SK-N-SH (cell line): ENCODE measurements around the gene HUS1B. TPM values are rescaled to one million over a fixed set of nuclear protein-coding genes. Genes with fewer than 3 reads are reported as not detected.

ENCODE experiments used
- CTCF ChIA-PET: fragments of 300-600, 350-600 bp; formaldehyde crosslinking; extraction: SDS; loops from one replicate; lab custom pipeline; 2021; lab: Yijun Ruan, JAX
- POLR2A ChIA-PET: fragments of 350-600 bp; sonication (Branson Sonifier 250); formaldehyde crosslinking; extraction: SDS; loops from one replicate; lab custom pipeline; 2020; ENCODE audit warnings: antibody characterized with exemption, inconsistent platforms; lab: Yijun Ruan, JAX
- DNase-seq: peaks from one replicate; pipeline ENCODE4 v3.0.0; 2012
- H2AFZ ChIP-seq: fragments of 200-600 bp; sonication (generic); 2 replicates; pipeline ENCODE4 v1.8.1; 2016; ENCODE audit warnings: antibody characterized with exemption, mild to moderate bottlenecking, low read depth
- H3F3A ChIP-seq: fragments of 200-600 bp; sonication (generic); replicated peaks from 2 replicates; pipeline ENCODE3; 2016; ENCODE audit warnings: antibody characterized with exemption, mild to moderate bottlenecking; ENCODE audit not compliant: insufficient read depth
- H3K27ac ChIP-seq, 2 experiments: fragments of 200-500 bp in 1 of 2; fragments of 200-600 bp in 1 of 2; sonication (Bioruptor generic) in 1 of 2; sonication (generic), shearing (Covaris generic) in 1 of 2; 2 replicates each; pipeline versions ENCODE4 v1.5.1 to v1.6.1; 2014 to 2016; ENCODE audit warnings: low read depth in 2 of 2, inconsistent platforms in 1 of 2, low read length in 1 of 2, mild to moderate bottlenecking in 1 of 2, mixed read lengths in 1 of 2
- H3K27me3 ChIP-seq: fragments of 200-600 bp; sonication (generic), shearing (Covaris generic); 2 replicates; pipeline ENCODE4 v1.6.1; 2016; ENCODE audit warnings: mixed run types; ENCODE audit not compliant: insufficient read depth
- H3K36me3 ChIP-seq, 2 experiments: fragments of 200-500 bp in 1 of 2; fragments of 200-600 bp in 1 of 2; sonication (Bioruptor generic) in 1 of 2; sonication (generic) in 1 of 2; replicated peaks in 1 of 2; 2 replicates each; pipeline versions ENCODE3 to v1.5.1; 2014 to 2016; ENCODE audit warnings: low read length in 1 of 2, mild to moderate bottlenecking in 1 of 2; ENCODE audit not compliant: insufficient read depth in 2 of 2, control insufficient read depth in 1 of 2
- H3K4me1 ChIP-seq, 2 experiments: fragments of 200-500 bp in 1 of 2; fragments of 200-600 bp in 1 of 2; sonication (Bioruptor generic) in 1 of 2; sonication (generic), shearing (Covaris generic) in 1 of 2; 2 replicates each; pipeline versions ENCODE4 v1.5.1 to v1.6.1; 2014 to 2016; ENCODE audit warnings: low read depth in 1 of 2, low read length in 1 of 2, mixed run types in 1 of 2; ENCODE audit not compliant: insufficient read depth in 2 of 2, control insufficient read depth in 1 of 2
- H3K4me2 ChIP-seq: fragments of 200-600 bp; sonication (generic), shearing (Covaris generic); 2 replicates; pipeline ENCODE4 v1.6.1; 2017; ENCODE audit warnings: mixed run types
- H3K4me3 ChIP-seq, 2 experiments: fragments of 200-500 bp in 1 of 2; fragments of 200-600 bp in 1 of 2; sonication (Bioruptor generic) in 1 of 2; sonication (generic), shearing (Covaris generic) in 1 of 2; 2 replicates each; pipeline versions ENCODE4 v1.5.1 to v1.8.1; 2014 to 2016; ENCODE audit warnings: low read depth in 2 of 2, inconsistent platforms in 1 of 2, low read length in 1 of 2, mild to moderate bottlenecking in 1 of 2, mixed read lengths in 1 of 2, moderate library complexity in 1 of 2
- H3K79me2 ChIP-seq: fragments of 200-600 bp; sonication (generic); 2 replicates; pipeline ENCODE4 v1.8.1; 2017; ENCODE audit warnings: mild to moderate bottlenecking; ENCODE audit not compliant: insufficient read depth
- H3K9ac ChIP-seq: fragments of 200-600 bp; sonication (generic); 2 replicates; pipeline ENCODE4 v1.6.1; 2017; ENCODE audit warnings: mixed run types
- H3K9me2 ChIP-seq: fragments of 200-600 bp; sonication (generic); 2 replicates; pipeline ENCODE4 v1.6.1; 2017; ENCODE audit warnings: mixed run types
- H3K9me3 ChIP-seq: fragments of 200-600 bp; sonication (generic); 2 replicates; pipeline ENCODE4 v1.6.1; 2017; ENCODE audit warnings: mixed run types, mild to moderate bottlenecking, moderate library complexity
- H4K20me1 ChIP-seq: fragments of 200-600 bp; sonication (generic); 2 replicates; pipeline ENCODE4 v1.6.1; 2017; ENCODE audit warnings: mild to moderate bottlenecking, mixed run types; ENCODE audit not compliant: insufficient read depth
- ELF1 ChIP-seq: IDR thresholded peaks from 2 replicates; pipeline ENCODE4 v1.4.0; 2012
- EP300 ChIP-seq, 2 experiments: IDR thresholded peaks; 2 replicates each; pipeline versions ENCODE4 v1.4.0 to v1.6.1; 2012; ENCODE audit warnings: borderline replicate concordance in 1 of 2, low read depth in 1 of 2, low read length in 1 of 2
- GATA2 ChIP-seq: sonication (generic); formaldehyde crosslinking; IDR thresholded peaks from 2 replicates; pipeline ENCODE4 v1.5.0; 2020; ENCODE audit warnings: mild to moderate bottlenecking, missing genetic modification reagents
- IRF3 ChIP-seq: fragments of 150-350 bp; IDR thresholded peaks from 2 replicates; pipeline ENCODE4 v1.6.1; 2016; ENCODE audit warnings: mild to moderate bottlenecking, low read depth, low read length
- JUND ChIP-seq: IDR thresholded peaks from 2 replicates; pipeline ENCODE4 v1.4.0; 2012
- MAX ChIP-seq: IDR thresholded peaks from 2 replicates; pipeline ENCODE4 v1.4.0; 2012; ENCODE audit warnings: low read depth
- NRF1 ChIP-seq: IDR thresholded peaks from 2 replicates; pipeline ENCODE4 v1.6.1; 2012; ENCODE audit warnings: low read depth, mild to moderate bottlenecking, low read length
- PBX3 ChIP-seq: IDR thresholded peaks from 2 replicates; pipeline ENCODE4; 2012
- POLR2AphosphoS5 ChIP-seq: IDR thresholded peaks from 2 replicates; pipeline ENCODE4 v1.6.1; 2012; ENCODE audit warnings: low read depth, low read length
- RCOR1 ChIP-seq: fragments of 150-350 bp; IDR thresholded peaks from 2 replicates; pipeline ENCODE4 v1.6.1; 2017; ENCODE audit warnings: antibody characterized with exemption, low read length
- RFX5 ChIP-seq: IDR thresholded peaks from 2 replicates; pipeline ENCODE4 v1.6.1; 2012; ENCODE audit warnings: mild to moderate bottlenecking, improper control_type of control experiment, low read length
- RXRA ChIP-seq: IDR thresholded peaks from 2 replicates; pipeline ENCODE4 v1.4.0; 2012; ENCODE audit warnings: low read depth, mild to moderate bottlenecking, borderline replicate concordance
- SIN3A ChIP-seq: IDR thresholded peaks from 2 replicates; pipeline ENCODE4 v1.6.1; 2012; ENCODE audit warnings: low read depth, mild to moderate bottlenecking, low read length, moderate library complexity, borderline replicate concordance
- USF2 ChIP-seq: fragments of 150-350 bp; IDR thresholded peaks from 2 replicates; pipeline ENCODE4 v1.6.1; 2017; ENCODE audit warnings: antibody characterized with exemption, low read length, low read depth, borderline replicate concordance
- ZBTB33 ChIP-seq: IDR thresholded peaks from 2 replicates; pipeline ENCODE4 v1.4.0; 2012; ENCODE audit warnings: low read depth, borderline replicate concordance
- WGBS: methylation state at CpG from one replicate; pipeline ENCODE4 v1.1.6; 2017; ENCODE audit warnings: low lambda C conversion rate; 5-methylcytosine and 5-hydroxymethylcytosine counted together
- polyA plus RNA-seq, 3 experiments: library from polyadenylated mRNA; depleted of rRNA; stranded (reverse); fragments of >200 nt; gene quantifications; 2 replicates each; pipeline ENCODE4 v1.2.3, GENCODE V29; 2012

The HUS1B gene
- polyA plus RNA-seq, 1 of the 3 experiments (the other 2 are of a cell fraction): 0.30 TPM

- 75% methylated on average over 3 of the region's 3 CpGs for WGBS
- Histone ChIP-seq H3K4me1 (peaks cover under 1 to 3% of the 10 kb centered on the region in 2 experiments; a peak in 3 of 4 replicates), H3K27me3 (no peaks in the 10 kb centered on the region), H3K9ac (no peak overlapping the region), H3K36me3 (no peaks in the 10 kb centered on the region), H3K79me2 (peaks cover 58% of the 10 kb centered on the region), H2AFZ (no peak overlapping the region), H3K4me3 (no peak overlapping the region), H3K9me2 (no peaks in the 10 kb centered on the region), H3K4me2 (no peak overlapping the region), H4K20me1 (0 out of 2 replicates have a peak, but pooled peaks cover 9% of the 10 kb centered on the region), H3K27ac (no peak overlapping the region), H3K9me3 (no peaks in the 10 kb centered on the region), H3F3A (peaks cover 2% of the 10 kb centered on the region)
- no peak for DNase-seq
- CTCF ChIA-PET: interaction anchor here (1.0 kb wide), 1 partner anchor 28 kb away, joined by 4 read pairs; no protein-coding TSS in a partner anchor
- TF ChIP-seq EP300 (IDR thresholded peaks at IDR 0.05; ENCODE audit: borderline replicate concordance in 1 of 2, low read depth in 1 of 2, low read length in 1 of 2): no peak
- TF ChIP-seq NRF1: no peak
- no peak for TF ChIP-seq IRF3
- TF ChIP-seq ZBTB33: no peak
- no peak for TF ChIP-seq POLR2AphosphoS5
- no peak for TF ChIP-seq PBX3
- TF ChIP-seq GATA2 (CRISPR knock-in tag): no peak
- TF ChIP-seq SIN3A: no peak
- no peak for TF ChIP-seq USF2
- TF ChIP-seq RXRA: no peak
- POLR2A ChIA-PET: no interaction called here
These were observed 21.6 kb upstream of the HUS1B start for GRCh38 chr6:678520-678919.

GRCh38 chr6:677919-678318, 21.0 kb upstream of the HUS1B start:
- peaks cover 3% of the 10 kb centered on the region for H3F3A ChIP-seq
- DNase-seq: no peak
- POLR2A ChIA-PET: no interaction called here
- H3K9me3 ChIP-seq: no peaks in the 10 kb centered on the region
- H3K79me2 ChIP-seq: peaks cover 59% of the 10 kb centered on the region
- no peaks in the 10 kb centered on the region for H3K36me3 ChIP-seq
- H2AFZ ChIP-seq: no peak overlapping the region
- H4K20me1 ChIP-seq: 0 out of 2 replicates have a peak, but pooled peaks cover 7% of the 10 kb centered on the region
- H3K27ac ChIP-seq: no peak overlapping the region
- peaks cover 0 to 3% of the 10 kb centered on the region in 2 experiments; a peak in 2 of 4 replicates for H3K4me1 ChIP-seq
- H3K27me3 ChIP-seq: no peaks in the 10 kb centered on the region
- H3K4me3 ChIP-seq: no peak overlapping the region
- no peaks in the 10 kb centered on the region for H3K9me2 ChIP-seq
- H3K9ac ChIP-seq: no peak overlapping the region
- TF ChIP-seq USF2: no peak
- no peak for TF ChIP-seq NRF1
- TF ChIP-seq RFX5: no peak
- TF ChIP-seq MAX: no peak
- TF ChIP-seq ELF1: no peak
- no peak for TF ChIP-seq RCOR1
- no peak for TF ChIP-seq JUND
- TF ChIP-seq IRF3: no peak
- CTCF ChIA-PET: interaction anchor here (1.0 kb wide), 1 partner anchor 27 kb away, joined by 4 read pairs; no protein-coding TSS in a partner anchor
- WGBS: 96% methylated on average over 4 of the region's 4 CpGs
- H3K4me2 ChIP-seq: no peak overlapping the region
